ENCODE data around the gene ERI3.
A peak's percentile ranks its signal among the peaks of the same experiment; 100 is the strongest.

The ERI3 gene

DNA sequence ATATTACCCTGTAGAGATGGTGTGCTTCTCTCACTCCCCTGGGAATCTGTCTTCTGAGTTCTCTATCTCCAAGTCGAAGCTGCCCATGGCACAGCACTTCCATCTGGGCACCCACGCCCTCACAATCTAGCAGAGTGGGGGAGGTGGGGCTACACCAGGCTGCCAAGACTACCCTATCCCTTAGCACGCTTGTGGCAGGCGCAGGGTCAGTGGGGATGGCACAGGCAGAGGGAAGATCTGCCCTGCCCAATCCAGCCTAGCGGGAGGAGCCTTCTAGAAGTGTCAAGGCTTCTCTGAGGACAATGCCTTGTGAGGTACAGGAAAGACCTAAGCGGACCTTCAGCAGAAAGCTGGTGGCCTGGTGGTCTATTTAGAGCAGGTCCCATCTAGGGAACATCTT, 92.6 kb downstream of the ERI3 start:
- DNase-seq (ENCODE audit: low spot score) = no peak

DNA sequence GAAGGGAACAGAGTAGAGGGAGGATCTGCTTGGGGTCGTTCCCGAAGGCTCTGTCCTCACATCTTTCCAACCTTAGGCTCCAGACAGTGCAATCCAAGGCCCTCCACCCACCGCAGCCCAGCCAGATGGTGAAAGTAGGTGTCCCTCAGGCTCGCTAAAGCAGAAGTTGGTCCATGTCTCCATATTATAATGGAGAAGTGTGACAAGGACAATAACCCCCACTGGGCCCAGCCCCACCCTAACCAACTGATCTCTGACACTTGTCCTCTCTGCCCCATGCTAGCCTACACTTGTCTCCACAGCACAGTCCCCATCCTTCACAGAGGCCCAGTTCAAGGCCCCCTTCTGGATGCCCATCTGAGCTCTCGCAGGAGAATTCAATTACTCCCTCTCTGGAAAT, 93.1 kb downstream of the ERI3 start:
- DNase-seq (ENCODE audit: low spot score) = no peak

DNA sequence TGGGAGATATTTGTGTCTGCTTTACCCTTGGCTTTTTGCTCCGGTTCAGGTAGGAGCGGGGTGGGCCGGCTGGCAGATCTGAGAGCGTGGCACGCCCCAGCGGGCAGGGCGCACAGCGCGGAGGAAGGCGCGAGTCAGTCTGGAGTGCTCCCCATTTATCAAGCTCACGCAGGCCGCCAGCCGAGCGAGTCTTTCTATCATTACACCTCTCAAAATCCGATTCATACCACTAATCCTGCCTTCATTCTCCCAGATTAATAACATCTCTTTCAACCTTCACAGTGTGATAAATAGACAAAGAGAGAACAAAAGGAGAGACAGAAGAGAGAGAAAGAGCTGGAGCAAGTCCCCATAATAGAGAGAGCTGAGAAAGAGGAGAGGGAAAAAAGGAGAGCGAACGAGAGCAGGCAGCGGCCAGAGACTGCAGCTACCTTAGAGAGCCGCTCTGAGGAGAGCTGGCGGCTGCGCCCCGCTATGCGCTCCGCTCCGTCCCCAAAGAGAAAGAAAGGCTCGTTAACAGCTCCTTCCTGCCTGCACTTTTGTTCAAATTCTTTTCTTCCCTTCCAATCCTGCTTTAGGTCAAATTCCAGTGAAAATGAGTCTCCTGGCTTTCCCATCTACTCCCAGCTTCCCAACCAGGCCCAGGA, 93.8 kb downstream of the ERI3 start:
- DNase-seq (ENCODE audit: low spot score) = no peak

DNA sequence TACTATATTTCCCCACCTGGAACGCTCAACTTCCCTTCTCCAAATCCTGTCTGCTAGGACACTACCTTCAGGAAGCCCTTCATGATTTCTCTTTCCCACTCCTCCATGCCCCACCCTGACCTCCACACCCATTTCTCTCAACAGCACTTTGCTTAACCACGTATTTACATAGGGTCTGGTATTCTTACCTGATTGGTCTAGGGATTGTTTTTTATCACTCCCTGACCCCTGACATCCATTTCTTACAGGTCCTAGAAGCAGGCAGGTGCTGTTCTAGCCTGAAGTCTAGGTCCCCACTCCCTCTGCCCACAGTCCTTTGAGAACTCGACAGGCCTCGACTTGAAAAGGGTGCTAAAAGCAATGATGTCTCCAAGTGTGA, 94.3 kb downstream of the ERI3 start:
- no peak for DNase-seq (ENCODE audit: low spot score)

DNA sequence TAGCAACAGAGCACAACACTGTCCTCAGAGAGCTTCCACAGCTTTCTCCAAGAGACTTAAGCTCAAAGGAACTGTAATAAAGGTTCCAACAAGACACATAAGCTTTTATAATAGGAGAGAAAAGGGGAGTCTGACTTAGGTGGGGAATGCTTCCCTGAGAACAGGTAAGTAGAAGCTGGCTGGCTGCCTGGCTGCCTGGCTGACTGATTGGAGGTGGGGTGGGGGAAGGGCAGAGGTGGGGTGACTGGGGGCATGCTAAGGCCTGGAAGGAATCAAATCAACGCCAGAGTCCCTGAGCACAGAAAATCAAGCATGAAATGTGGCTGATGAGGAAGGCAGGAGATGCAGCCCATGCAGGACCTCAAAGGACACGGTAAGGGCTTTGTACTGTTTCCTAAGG, 96.0 kb downstream of the ERI3 start:
- no peak for DNase-seq (ENCODE audit: low spot score)

DNA sequence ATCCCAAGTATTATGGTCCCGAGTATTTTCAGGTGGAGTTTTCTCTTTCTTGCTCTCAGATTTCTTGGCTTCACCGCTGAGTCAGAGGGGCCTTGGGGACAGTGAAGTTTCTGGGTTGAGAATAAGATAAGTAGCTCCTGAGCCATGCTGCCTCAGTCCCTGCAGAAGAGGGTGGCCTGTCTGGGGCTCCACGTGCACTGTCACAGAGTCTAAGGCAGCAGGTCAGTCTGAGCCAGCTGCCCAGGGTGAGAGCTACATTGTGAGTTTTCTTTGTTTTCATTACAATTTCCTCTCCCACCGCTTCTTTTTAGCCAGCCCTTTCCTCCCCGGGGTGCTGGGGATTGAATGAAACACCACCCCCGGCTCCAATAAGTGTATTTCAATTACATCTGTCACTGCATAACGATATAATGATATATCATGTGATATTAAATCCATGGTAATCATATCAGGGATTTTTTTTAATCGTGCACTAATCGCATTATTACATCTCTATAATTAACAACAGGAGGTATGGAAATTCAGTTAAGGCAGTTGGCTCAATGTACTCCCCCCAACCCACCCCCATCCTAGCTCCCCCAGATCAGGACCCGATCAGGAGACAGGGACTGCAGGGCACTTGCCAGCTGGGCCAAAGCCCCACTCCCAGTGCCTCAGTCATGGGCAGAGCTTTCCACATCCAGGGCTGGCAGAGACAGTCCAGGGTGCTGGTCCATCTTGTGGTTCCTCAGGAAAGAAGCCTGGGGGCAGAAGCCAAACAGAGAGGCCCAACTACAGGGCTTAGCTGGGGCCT, 98.1 kb downstream of the ERI3 start:
- DNase-seq (ENCODE audit: low spot score) = no peak

DNA sequence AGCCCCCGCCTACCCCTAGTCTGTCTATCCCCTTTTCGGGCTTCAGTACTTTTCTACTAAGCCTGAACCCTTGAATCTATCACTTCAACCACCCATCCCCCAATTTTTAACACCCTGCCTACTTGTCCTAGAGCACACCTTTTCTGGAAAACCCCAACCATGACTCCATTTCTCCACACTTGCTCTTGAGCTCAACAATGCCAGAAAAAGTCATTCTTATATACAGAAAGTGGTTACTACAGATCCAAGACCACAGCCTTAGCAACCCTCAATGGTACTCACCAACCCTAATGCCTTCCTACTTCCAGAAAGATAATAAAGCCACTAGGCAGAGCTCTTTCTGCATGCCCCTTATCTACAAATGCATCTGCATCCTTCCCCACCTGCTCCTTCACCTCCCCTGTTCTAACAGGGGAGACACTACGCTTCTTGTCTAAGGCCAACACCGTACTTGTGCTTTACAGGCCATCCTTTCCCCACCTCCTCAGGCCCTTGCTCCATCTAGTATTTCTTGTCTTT, 100.6 kb downstream of the ERI3 start:
- no peak for DNase-seq (ENCODE audit: low spot score)

DNA sequence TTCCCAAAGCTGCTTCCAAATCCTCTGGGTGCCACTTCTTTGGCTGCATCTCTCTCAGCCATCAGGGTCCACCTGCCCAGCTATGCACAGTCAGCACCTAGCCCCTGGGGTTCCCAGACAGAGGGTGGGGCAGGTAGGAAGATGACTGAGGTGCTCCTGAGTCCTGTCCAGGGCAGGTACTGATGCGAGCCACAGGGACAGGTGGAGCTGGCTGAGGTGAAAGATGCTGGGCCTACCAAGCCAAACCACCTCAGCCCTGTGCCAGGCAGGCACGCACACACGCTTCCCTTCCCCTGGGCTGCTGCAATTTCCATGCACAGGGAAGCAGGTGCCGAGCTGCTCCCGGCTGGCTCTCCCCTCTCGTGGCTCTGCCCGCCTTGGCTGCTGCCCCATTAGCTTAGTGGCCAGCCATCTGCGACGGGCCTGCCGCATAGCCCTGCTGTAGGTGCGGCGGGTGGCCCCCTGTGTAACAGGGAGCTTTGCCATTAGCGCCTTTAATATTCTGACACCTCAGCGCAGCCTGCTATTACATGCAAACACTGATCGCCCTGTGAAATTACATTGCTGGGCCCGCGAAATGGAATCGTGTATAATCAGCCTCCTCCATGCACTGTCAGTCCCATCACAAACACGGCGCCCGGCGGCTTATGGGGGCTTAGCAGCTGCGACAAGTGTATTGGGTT, 102.9 kb downstream of the ERI3 start:
- no peak for DNase-seq (ENCODE audit: low spot score)

DNA sequence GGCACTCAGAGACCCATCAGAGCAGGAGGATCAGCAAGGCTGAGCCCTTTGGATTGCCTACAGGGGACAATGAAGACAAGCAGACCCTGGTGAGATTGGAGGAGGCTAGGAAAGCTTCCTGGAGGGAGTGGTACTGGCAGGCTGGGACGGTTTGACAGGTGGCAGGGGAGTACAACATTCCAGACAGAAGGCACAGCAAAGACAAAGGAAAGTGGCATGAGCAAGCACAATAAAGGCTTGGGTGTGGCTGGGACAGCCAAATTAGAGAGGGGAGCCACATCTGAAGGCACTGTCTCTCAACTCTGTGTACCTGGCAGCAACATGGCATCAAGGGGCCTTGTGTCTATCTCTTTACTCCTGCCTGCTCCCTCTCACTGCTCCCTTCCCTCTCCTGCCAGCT, 103.6 kb downstream of the ERI3 start:
- no peak for DNase-seq (ENCODE audit: low spot score)

DNA sequence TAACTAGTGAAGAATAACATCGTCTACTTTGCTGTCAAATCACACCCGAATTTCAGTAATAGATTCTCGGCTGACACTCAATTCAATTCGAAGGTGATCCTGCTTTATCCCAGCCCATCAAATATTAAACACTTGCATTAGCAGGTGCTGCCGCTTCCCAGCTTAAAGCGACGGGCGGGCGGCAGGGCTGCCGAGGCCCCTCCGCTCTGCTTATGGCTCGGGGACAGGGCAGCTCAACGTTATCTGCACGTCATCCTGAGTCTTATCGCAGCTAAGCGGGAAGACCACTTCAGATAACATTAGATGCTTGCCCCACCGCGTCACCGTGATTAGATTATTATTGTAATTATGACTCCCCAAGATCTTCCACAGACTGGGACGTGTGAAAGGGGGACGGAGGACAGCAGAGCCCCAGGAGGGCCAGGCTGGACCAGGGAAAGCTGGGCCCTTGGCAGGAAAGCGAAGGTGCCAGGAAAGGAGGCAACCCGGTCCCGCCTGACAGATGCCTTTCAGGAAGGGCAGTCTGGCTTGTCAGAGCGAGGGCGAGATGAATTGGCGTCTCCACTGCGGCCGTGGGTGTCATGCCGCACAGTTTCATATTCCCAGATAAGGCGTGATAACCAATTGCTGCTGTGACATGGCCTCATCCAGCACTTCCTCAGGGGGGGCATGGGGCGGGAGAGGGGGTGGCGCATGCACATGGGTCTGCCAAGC, 104.8 kb downstream of the ERI3 start:
- no peak for DNase-seq (ENCODE audit: low spot score)

DNA sequence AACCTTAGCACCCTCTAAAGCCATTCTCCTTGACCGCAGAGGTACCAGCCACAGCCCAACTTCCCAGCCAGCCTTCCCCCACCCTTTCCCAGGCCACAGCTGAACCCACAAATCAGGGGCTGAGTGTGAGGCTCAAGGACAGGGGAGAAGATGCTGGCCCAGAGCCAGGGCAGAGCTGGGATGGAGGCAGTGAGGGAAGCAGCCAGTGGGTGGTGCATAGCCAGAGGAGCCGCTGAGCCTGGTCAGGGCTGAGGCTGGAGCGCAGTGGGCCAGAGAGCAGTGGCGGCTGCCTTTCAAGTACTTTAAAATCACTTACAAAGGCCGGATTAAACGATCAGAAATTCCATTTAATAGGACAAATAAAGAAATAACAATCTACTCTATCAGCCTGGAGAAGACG, 105.5 kb downstream of the ERI3 start:
- no peak for DNase-seq (ENCODE audit: low spot score)

DNA sequence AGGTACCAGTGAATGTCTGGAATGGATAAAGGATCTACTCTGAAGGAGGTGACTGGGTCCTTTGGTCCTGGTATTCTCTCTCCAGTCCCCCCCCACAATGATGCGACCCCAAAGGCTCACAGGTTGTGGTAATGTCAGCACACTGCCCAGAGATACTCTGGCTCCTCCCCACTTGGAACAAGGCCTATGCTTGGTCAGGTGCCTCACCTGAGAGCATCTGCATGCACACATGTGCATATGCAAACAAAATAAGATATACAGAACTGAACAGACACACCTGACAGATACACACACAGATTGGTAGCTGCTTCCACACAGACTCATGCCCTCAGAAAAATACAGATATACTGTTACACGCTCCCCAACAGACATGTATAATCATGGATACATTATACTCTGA, 108.3 kb downstream of the ERI3 start:
- no peak for DNase-seq (ENCODE audit: low spot score)

DNA sequence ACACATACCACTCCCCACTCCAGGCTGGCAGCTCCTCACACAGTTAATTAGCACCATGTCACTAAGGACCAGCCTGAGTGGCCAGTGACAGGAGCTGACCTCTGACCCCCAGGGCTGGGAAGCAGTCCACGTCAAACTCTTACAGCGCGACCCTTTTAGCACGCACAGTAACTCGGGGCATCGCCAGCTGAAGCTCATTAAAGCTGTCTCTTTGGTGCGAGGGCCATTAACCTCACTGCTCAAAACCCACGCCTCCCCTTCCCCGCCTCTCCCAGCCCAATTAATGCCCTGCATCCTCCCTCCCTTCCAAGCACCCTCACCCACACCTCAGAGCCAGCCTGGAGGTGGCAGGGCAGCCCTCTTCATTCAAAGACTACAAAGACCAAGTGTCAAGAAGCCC, 110.1 kb downstream of the ERI3 start:
- no peak for DNase-seq (ENCODE audit: low spot score)

DNA sequence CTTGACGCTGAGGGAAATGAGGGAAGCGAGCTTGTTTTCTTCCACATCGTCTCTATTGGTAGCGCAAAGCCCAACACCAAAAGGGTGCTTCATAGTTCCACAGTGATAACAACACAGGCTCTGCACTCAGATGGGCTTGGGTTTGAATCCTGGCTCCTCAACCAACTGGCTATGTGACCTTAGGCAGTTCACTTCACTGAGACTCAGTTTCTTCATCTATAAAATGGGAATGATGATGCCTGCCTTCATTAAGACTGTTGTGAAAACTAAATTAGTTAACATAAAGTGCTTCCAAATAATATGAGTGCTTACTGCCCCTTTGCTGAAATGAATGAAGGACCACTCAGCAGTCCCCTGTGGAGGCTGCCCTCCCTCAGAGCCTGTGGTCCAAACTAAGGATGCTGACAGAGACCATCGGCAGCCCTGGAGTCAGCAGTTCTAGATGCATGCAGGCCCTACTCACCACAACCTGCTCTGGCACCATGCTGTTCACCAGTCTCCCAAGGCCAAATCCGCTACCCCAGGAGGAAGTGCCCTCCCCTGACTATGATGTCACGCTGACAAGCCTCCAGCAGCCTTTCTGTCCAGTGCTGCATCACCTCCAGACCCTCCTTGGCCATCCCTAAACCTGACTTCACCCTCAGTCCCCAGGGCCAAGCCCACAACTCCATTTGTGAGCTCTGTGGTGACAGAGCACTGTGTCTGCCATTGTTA, 111.1 kb downstream of the ERI3 start:
- no peak for DNase-seq (ENCODE audit: low spot score)

DNA sequence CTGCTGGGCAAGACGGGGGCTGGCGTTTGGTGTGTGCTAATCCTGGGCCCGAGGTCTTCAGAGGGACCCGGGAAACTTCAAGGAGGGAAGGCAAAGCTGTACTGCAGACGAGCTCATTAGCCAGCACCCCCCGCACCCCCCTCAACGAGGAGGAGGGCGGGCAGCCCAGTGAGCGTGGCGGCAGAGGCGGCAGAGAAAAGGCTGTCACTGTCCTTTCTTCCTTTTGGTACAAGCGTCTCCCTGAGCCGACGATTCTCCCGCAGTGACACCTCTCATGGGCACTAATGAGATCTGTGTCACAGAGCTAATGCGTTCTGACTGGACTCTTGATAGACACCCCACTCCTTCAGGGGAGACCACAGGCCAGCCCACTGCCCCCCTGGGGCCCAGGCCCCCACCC, 112.3 kb downstream of the ERI3 start:
- peak; percentile 24 for DNase-seq (ENCODE audit: low spot score)

DNA sequence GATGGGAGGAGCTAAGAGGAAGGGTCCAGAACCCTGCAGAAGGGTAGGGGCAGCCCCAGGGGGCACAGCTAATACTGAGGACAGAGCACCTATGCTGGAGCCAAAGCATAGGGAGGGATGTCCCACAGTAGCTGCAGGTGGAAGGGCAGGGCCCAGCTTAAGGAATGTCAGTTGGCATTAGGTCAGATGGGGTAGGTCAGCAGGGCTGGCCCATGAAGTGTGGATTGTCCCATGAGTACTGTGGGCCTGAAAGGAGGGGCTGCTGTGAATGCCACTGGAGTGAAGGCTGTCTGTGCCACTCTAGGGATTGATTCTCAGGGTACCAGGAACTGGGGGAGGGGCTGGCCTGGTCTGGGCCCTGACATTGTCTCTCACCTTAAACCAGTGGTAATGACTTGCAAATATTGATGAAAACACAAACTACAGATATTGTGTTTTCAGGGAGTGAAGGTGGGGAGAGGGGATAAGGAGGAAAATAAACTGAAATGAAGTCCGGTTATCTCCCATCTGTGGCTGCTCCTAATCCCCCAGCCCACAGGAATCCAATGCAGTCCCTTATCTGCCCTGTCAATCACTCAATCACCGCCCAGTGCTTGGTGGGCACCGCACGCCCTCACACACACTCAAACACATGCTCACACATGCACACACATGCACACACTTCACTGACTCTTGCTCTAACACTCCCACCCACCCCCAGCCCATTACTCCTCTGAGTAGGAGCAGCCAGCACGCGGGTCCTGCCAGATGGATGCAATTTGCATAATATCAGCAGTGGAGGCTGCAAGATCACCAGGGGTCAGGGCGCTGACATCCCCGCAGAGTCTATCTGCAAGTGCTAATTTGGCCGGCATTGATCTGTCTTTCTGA, 114.0 kb downstream of the ERI3 start:
- DNase-seq (ENCODE audit: low spot score) = peak; percentile 37

DNA sequence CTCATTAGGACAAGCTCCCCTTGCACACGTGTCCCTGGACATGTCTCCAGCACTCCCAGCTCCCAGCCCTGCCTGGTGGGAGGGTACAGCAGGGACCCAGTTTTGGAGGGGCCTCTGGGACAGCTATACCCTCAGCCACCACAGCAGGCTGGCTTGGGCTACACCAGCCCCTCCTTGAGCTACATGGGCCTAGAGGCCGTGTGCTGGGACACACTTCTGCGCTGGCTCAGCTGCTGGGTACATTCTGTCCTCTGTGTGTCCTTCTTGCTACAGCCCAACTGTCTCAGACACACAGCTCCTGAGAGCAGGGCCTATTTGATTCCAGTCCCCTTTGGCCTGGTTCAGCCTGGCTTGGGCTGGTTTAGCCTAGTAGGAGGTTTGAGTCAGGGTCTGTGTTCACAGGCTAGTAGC, 115.1 kb downstream of the ERI3 start:
- DNase-seq (ENCODE audit: low spot score) = peak; percentile 30

DNA sequence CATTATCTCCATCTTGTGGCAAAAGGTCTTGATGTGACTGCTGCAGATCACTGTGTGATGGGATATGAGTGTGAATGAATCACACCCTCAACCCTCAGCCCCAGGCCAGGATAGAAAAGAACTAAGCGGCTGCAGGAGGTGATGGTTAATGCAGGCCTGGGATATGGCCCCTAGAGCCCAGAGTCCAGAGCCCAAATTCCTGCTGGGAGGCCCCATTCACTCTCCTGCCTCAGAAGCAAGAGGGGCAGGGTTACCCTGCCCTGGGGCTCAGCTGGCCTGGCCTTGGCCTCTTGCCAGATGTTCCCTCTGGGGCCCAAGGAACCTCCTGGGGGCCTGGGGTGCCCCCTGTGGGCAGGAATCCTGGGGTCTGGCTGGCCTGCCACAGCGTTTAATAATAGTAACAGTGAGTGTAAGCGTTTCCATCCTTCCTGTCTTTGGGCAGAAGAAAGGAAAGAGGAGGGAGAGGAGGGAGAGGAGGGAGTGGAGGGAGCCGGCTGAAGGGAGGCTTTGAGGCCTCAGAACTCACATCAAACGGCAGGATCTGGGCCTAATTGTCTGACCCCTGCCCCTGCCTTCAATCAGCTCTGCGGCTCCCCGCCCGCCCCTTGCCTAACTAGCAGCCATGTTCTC, 115.6 kb downstream of the ERI3 start:
- DNase-seq (ENCODE audit: low spot score) = no peak

DNA sequence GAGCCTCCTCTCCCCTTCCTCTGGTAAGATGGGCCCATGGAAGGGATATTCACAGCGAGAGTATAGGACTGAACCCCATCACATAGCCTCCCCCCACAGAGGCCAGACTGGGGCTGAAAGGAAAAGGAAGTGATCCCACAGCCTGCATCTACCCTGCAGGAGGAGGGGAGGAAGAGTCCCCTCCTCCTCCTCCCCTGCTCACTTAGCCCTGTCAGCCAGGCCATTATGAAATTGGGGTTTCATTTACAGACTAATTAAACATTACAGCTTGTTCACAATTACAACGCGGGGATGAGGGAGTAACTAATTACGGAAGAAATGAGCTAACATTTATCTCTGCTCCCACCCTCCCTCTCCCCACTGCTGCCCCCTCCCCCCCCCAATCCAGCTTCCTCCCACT, 116.4 kb downstream of the ERI3 start:
- DNase-seq (ENCODE audit: low spot score) = no peak

DNA sequence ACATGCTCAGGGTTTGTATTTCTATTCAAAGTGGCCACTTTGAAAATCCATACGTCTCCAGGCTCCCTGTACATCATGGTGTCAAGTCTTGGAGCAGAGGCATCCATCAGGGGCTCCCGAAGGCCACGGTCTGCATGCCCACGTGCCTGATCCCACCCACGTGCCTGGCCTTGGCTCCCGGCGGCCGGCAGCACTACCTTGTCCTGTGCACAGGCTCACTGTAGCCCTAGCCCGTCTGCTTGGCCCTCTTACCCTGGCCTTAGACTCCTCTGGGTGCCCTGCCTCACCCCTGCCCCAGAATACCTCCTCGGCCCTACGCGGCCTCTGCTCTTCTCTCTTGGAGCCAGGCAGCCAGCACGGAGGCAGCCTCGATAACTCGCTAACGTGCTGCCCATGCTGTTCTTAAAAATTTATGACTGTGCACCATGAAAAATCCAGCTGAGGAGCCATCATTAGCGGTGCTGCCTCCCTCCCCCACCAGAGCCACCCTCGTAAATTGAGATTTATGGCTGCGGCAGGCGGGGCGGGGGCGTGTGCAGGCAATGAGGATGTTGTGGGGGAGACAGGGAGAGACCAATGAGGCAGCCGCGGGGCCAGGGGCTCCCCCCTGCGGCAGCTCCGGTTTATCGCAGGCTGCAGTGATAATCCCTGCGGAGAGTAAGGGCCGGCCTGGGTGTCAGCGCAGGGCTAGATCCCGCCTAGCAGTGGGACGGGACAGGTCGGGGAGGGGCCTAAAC, 117.2 kb downstream of the ERI3 start:
- no peak for DNase-seq (ENCODE audit: low spot score)

Data from pons (tissue), 1 donor.